SKM-1 (cell line): ENCODE data around the gene FICD.
"Not testable (repeated sequence)": the region's sequence is repeated elsewhere in the genome, so short reads cannot be mapped to it uniquely, and the experiment has no call there.

Source experiments
- DNase-seq: peaks from one replicate; lab custom pipeline; 2025; ENCODE audit not compliant: unreplicated experiment; lab: John Stamatoyannopoulos, UW

FICD gene

GRCh38 chr12:108531929-108532848, 17.1 kb downstream of the FICD start:
- DNase-seq, result no peak

DNA sequence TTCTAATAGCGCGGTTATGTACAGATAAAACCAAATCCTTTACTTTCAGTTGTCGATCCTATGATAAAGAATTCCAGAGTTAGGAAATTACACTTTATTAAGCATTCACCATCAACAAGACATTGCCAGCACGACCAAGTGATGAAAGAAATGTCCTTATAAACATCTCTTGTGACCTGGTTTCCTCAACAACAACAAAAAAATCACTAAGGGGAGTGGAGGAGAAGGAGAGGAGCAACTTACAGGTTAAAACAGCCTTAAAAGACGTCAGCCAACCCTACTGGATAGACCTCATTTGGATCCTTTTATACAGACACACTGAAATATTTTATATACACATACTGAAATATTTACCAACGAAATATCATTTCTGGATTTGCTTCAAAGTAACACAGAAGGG, 23.1 kb downstream of the FICD start:
- DNase-seq, result no peak

DNA sequence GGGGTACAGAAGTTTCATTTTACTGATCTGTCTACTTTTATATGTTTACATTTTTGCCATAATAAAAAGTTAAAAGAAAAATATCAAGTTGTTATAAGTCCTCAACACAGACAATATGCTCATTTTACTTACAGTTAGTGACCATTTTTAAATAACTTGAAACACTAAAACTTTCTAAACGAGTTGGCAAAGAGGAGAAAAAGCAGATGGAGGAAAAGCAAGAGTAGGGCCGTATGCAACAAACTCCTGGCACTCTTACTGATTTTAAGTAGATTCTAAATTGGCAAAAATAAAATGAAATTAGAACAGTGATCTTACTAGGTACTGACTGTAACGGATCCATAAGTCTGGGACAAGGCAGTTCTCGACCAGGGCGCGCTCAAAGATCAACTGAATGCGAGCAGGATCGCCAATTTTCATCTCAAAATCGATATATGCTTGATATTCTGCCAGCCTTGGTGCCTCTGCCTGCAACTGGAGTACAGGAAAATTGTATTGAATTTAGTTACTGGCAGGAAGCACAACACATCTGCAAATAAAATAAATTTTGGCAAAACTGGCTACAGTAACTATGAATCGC, 23.6 kb downstream of the FICD start:
- DNase-seq, result no peak

- no peak for DNase-seq
These were observed 27.2 kb downstream of the FICD start for GRCh38 chr12:108542320-108542719.

DNA sequence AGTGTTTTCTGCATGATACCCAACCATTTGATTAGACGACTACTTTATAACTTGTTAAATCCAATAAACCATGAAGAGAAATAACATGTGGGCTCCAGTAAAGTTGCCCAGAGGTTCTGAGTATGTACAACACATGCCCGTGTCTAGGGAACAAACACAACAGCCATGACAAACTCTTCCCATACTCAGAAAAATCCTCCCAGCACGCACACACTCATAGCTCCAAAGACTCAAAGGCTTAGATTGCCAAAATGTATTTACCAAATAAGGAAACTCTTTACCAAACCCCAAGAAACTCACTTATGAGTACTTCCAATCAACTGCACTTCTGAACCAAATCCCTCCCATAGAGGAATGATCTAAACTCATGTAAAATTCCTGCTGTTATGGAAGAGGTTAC, 28.6 kb downstream of the FICD start:
- DNase-seq, result no peak

DNA sequence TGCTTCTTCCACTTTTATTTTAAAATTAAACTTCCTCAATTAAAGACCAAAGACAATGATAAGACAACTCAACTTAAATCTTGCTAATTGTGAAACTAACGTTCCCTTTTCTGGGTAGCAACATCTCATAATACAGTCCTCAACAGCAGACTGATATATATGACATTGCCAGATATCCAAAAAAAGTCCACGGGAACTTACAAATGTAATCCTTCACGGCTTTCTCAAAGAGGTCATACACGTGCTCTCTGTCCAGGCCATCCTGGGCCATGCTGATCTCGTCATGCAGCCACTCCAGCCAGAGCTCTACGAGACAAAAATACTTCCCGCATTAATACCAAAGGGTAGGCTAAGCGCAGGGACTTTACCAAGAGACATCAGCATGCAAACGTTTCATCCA, 32.6 kb downstream of the FICD start:
- no peak for DNase-seq

- DNase-seq, result no peak
These were observed 34.0 kb downstream of the FICD start for GRCh38 chr12:108548954-108549521.

- DNase-seq, result no peak
These were observed 36.5 kb downstream of the FICD start for GRCh38 chr12:108551535-108551934.

DNA sequence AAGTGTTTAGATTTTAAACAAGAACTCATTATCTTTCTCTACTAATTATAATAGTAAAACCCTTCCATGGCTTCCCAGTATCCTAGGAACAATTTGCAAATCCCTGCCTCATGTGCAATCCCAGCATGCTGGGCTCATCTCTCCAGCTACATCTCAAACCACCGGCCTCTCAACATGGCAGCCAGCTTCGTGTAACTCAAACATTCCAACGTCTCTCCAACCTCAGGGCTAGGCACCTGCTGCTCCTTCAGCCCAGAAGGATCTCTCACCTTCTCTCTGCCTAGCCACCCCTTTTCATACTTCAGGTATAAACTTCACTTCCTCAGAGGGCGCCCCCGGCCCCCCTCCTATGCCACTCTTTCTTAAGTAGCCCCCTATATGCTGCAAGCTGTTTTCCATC, 38.7 kb downstream of the FICD start:
- DNase-seq, result no peak

DNA sequence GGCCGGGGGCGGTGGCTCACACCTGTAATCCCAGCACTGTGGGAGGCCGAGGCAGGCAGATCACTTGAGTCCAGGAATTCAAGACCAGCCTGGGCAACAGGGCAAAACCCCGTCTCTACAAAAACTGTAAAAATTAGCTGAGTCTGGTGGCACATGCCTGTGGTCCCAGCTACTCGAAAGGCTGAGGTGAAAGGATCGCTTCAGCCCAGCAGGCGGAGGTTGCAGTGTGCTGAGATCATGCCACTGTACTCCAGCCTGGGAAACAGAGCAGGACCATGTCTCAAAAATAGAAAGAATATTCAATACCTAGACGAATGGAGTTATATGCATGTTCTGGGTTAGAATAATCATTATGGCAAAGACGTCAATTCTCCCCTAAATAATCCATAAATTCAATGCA, 40.3 kb downstream of the FICD start:
- not testable (repeated sequence) for DNase-seq

GRCh38 chr12:108559007-108559655, 44.1 kb downstream of the FICD start:
- no peak for DNase-seq

DNA sequence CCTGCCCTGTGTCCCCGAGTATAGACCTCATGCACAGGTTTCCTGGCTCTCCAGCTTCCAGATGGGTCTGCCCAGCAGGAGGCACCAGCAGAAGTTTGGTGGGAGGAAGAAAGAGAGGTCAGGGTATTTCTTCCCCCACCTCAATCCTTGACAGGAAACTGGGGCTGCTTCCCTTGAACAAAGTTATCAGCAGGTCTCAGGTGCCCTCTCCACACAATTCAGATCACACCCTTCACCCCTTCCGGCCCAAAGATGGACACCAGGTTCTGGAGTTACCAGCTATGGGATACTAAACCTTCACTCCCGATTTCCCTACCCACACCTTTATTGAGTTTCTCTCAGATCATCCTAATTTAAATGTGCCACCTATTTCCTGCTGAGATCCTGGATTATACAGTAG, 44.7 kb downstream of the FICD start:
- no peak for DNase-seq

- DNase-seq, result no peak
These were observed 45.2 kb downstream of the FICD start for GRCh38 chr12:108560321-108560721.

GRCh38 chr12:108560752-108561719, 46.0 kb downstream of the FICD start, which contains the start of gene SART3:
SART3 (minus strand) TSS chr12:108561173; CDS start chr12:108561154, 19 bp downstream.
- DNase-seq, result peak; percentile 54

DNA sequence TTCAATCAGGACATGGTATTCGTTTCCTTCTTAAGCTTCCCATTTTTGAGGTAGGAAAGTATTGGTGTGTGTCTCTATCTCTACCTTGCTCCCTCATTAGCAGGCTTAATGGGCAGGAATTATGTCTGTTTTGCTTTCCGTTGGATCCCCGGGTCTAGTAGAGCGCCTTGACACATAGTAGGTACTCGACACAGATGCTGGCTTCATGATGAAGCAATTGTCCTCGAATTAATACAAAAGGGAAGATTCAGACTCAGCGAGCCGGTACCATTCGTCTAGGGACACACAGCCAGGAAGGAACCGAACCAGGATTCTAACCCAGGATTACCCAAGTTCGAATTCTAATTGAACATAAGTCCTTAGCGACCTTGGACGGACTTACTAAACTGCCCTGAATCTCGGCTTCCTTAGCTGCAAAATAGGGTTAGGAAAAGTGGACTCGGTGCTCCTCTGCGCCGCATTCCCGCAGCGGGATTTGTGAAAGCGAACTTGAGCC, 46.8 kb downstream of the FICD start:
- DNase-seq, result no peak

- peak; percentile 50 for DNase-seq
These were observed 47.5 kb downstream of the FICD start, which contains the start of gene ISCU for GRCh38 chr12:108562348-108563135. ISCU (plus strand) TSS chr12:108562596; CDS start chr12:108562623, 27 bp downstream.

GRCh38 chr12:108563136-108563803, 48.2 kb downstream of the FICD start:
- DNase-seq, result peak; percentile 21

DNA sequence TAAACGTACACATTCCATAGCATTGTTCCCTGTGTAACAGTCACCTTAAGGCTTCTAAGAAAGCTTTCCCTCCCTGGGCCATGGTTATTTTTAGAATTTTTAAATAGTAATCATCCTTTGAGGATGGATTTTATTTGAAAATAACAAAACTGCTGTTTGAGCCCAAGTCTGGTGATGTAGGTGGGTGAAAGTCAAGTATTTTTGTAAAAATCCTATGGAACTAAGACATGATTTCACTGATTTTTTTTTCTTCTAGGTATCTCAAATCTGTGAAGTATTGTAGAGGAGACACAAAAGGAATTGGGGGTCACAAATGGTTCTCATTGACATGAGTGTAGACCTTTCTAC, 48.7 kb downstream of the FICD start:
- DNase-seq, result no peak

DNA sequence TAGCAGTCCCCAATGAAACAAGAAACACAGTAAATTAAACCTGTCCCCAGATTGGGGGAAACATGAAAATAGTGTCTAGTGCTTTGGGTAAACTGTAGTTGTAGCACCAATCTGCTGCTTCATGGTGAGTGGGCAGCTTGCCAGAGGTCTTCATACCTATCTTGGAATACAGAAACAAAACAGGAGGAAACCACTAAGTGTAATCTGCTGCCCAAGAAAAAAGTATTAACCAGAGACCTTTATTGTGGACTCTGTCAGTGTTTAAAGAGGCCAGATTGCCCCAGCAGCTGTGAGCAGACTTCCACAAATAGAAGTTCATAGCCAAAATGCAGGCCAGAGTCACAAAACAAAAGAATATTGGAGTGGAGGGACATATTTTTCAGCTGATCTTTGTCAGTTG, 49.6 kb downstream of the FICD start:
- DNase-seq, result no peak
